HG03565 (cell line): Measurements from ENCODE around the gene NAV3.

Experiments
- ATAC-seq: cut with Tn5 transposase; IDR thresholded peaks from one replicate; pipeline ENCODE4 v1.9.1; 2021; ENCODE audit warnings: mild to moderate bottlenecking, moderate library complexity; ENCODE audit not compliant: unreplicated experiment

Gene NAV3

GRCh38 chr12:78181544-78182162 is 351.0 kb downstream of the NAV3 start:
- no peak for ATAC-seq

GRCh38 chr12:78183824-78184223 is 353.1 kb downstream of the NAV3 start:
- ATAC-seq = no peak

GRCh38 chr12:78185109-78185508 is 354.4 kb downstream of the NAV3 start:
- ATAC-seq = no peak

GRCh38 chr12:78185651-78186050 is 355.0 kb downstream of the NAV3 start:
- no peak for ATAC-seq

DNA sequence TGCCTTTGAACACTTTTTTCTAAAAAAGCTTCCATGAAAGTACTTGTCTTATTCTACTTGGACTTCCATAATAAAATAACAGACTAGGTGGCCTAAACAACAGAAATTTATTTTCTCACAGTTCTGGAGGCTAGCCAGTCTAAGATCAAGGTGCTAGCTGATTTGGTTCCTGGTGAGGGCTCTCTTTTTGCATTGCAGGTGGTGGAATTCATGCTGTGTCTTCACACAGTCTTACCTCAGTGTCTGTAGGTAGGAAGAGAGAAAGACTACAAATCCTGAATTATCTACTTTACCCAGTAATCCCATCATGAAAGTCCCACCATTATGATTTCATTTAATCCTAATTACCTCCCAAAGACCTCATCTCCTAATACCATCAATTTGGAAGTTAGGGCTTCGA is 356.0 kb downstream of the NAV3 start:
- no peak for ATAC-seq

DNA sequence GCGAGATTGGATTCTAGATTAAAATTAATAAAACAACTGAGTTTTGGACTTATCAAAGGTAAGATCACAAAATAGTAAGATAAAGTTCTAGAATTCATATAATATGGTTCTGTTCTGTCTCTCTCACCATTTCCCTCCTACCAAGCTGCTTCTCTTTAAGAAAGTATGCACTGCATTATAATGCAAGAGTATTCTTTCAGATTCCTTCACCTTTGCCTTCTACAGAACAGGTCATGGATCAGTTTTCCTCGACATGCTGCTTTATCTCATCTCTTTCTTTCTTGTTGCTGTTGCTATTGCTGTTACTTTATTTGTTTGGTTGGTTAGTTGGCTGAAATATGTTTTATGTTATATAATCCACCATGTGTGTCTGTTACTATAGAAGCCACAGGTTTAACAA is 357.0 kb downstream of the NAV3 start:
- ATAC-seq = no peak

- no peak for ATAC-seq
Measured at GRCh38 chr12:78189656-78190055, 359.0 kb downstream of the NAV3 start.

DNA sequence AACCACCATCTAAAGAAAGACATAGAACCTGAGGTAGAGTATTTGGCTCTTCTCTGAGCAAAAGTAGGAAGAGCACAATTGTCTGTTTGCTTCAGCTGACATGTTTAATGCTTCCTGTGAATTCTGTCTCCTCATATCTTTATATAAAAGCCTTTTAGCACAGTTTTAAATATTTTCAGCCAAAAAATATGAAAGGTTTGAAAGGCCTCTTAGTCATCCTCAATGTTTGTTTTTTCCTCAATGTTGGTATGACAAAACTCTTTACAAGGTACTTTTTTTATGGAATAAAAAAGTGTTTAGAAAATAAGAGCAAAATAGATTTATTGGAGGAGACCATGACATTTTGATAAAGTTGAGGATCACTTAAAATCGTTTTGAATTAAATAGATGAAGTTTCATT is 360.9 kb downstream of the NAV3 start:
- no peak for ATAC-seq

GRCh38 chr12:78192979-78193378 is 362.3 kb downstream of the NAV3 start:
- no peak for ATAC-seq

GRCh38 chr12:78194448-78194847 is 363.8 kb downstream of the NAV3 start:
- ATAC-seq = no peak

DNA sequence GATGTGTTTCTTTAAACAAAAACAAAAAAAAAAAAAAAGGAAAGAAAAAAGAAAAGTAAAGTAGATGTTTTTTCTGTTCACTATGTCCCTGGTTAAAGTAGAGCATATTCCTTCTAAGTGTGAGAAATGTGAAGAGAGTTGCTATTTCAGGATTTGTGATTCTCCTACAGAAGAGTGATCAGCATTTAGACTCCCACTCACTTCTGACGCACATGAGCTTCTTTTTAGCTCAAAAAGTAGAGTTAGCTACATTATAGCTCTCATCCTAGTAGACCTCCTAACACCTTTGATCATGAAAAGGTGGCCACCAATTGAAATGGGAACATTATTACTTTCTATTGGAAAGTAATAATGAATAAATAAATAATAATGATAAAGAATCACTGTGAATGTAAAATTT is 368.2 kb downstream of the NAV3 start:
- ATAC-seq = no peak

- no peak for ATAC-seq
Measured at GRCh38 chr12:78199926-78200325, 369.2 kb downstream of the NAV3 start.

DNA sequence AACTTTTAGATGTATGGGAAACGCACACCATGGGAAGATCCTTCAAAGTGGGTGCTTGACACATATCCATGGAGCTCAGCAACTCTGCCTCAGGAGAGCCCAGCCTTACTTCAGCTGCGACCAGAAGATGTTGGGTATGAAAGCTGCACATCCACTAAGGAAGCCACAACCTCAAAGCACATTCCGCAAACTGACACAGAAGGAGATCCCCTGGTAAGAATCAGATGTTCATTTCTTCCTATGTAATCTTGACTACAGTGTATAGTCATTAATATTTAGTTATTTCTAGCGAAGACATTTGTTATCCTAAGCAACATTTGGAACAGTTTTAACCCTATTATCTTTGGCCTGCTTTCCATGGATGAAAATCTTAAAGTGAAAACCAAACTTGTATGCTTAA is 374.2 kb downstream of the NAV3 start:
- no peak for ATAC-seq

GRCh38 chr12:78208092-78208491 is 377.4 kb downstream of the NAV3 start:
- no peak for ATAC-seq

DNA sequence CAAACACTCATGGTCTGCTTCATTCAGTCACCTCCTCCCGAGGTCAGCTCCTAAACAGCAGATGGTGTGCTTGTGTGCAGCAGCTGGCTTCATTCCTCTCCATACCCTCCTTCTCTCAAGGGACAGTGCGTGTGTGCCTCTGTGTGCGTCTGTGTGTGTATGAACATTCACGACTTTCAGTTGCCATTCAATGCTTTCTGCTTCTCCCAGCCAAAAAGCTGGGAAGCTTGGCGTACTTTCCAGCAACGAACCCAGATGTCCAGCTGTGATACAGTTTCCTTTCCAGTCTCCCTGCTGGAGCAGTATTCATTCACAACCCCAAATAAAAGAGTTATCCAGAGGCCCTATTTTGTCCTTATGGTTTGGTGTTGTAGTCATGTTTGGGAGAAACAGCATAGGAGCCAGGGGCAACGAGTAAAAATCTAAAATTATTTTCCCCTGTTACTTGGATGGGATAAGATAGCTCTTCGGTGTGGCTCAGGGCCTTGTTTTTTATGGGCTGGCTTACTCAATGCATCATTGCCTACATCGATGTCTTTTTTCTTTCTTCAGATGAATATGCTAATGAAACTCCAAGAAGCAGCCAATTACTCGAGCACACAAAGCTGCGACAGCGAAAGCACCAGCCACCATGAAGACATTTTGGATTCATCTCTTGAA is 379.3 kb downstream of the NAV3 start:
- ATAC-seq = no peak

DNA sequence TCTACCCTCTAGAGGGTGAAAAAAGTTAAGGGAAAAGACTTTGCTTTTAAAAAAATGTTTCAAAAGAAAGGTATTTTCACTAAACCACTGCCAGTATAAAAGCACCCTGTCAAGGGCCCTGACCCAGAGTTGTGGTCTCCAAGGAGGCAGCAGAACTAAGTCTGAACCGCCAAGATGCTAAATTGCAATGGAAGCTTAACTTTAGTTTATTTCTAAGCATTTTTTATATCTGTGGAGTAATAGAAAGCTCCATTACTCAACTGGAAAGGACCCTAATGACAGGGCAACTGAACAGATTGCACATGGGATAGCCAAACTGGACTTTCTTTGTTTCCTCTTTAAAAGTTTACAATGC is 379.8 kb downstream of the NAV3 start:
- ATAC-seq = no peak

GRCh38 chr12:78210894-78211302 is 380.2 kb downstream of the NAV3 start:
- no peak for ATAC-seq

DNA sequence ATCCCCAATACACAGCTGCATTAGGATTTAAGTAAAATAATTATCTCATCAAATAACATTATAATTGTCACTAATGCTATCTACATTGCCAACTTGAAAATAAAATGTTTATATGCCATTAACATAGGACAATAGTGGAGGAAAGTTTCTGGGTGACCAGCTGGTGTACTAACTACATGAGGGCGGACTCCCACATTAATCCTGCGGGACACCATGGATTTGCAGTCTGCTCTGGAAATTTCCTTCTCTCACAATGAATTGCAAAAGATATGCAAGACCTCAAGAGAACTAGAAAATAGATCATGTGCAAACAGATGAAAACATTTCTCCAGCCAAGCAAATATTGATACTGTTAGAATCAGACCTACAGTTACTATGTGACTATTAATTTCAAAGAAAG is 390.1 kb downstream of the NAV3 start:
- ATAC-seq = no peak

GRCh38 chr12:78224154-78224553 is 393.5 kb downstream of the NAV3 start:
- no peak for ATAC-seq

DNA sequence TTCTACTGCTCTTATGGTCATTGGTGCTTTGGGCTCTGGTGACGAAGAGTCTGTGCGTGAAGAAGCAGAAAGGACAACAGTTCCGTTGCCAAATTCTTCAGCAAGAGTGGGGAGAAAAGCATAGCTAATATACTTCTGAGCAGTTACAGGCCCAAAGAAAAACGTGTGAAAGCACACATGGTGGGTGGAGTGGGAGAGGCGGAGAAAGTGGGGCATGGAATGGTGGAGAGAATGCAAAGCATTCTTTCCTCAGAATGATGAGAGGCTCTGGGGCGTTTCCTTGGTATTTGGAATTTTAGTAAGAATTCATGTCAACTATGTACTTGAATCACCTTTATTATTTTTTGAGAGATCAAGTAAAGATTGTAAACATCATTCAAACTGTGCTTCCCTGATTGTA is 396.1 kb downstream of the NAV3 start:
- ATAC-seq = no peak

- ATAC-seq = peak; percentile 99
Measured at GRCh38 chr12:78229591-78230101, 399.0 kb downstream of the NAV3 start.

DNA sequence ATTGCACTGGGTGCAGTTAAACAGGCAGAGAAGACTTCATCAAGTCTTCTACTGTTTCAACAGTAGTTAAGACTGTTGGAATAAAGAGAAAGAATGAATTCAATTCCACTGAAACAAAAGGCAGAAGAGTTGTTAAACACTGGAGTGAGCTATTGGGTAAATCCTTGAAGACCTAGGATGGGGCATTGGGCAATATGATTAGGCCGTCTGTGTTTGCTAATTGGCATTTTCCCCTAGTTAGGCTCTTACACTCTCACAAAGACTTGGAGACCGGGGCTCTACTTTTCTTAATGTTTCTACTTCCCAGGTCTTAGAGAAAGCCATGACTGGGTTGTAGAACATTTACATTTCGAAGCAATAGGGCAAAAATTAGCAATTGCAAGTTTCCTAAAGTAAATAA is 402.1 kb downstream of the NAV3 start:
- no peak for ATAC-seq

DNA sequence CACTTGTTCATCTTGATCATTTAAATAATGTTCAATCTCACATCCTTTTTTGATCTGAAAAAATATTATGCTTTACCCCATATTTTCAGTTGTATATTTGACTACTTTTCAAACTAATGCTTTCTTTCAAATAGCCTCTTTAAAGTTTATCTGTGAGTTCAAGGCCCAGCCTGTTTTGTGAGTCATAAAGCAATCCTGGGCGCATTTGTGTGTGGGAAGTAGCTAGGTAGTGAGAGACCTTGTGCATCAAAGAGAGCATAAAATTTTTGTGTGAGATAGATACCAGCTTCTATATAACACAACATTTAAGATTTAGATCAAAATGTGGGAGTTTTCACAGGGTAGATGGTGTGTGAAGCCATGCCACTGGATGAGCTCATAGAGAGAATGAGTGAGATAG is 405.6 kb downstream of the NAV3 start:
- no peak for ATAC-seq
